GM18511 (cell line): Measurements from ENCODE around the gene RAB40A.
"Not testable (repeated sequence)": the region's sequence is repeated elsewhere in the genome, so short reads cannot be mapped to it uniquely, and the experiment has no call there.

Source experiments
- ATAC-seq: cut with Tn5 transposase; IDR thresholded peaks from one replicate; pipeline ENCODE4 v1.9.1; 2021; ENCODE audit warnings: mild to moderate bottlenecking, moderate library complexity; ENCODE audit not compliant: unreplicated experiment

RAB40A gene

GRCh38 chrX:103464774-103465117 is 54.5 kb downstream of the RAB40A start:
- ATAC-seq, result peak; percentile 95

GRCh38 chrX:103464072-103464773 is 55.1 kb downstream of the RAB40A start:
- peak; percentile 77 for ATAC-seq

GRCh38 chrX:103461156-103461555 is 58.1 kb downstream of the RAB40A start:
- no peak for ATAC-seq

GRCh38 chrX:103460001-103460755 is 59.1 kb downstream of the RAB40A start:
- not testable (repeated sequence) for ATAC-seq

GRCh38 chrX:103453655-103454054 is 65.6 kb downstream of the RAB40A start:
- ATAC-seq, result no peak
